Activated CD8-positive, alpha-beta T cell treated with anti-CD3 and anti-CD28 coated beads for 36 hours (primary cell): ENCODE measurements around the gene GSPT2. TPM values are rescaled to one million over a fixed set of nuclear protein-coding genes. Genes with fewer than 3 reads are reported as not detected.

Experiments used
- ATAC-seq: fragments of 200-7000 bp; cut with Tn5 transposase; one replicate; pipeline ENCODE4 v1.10.0; 2021; ENCODE audit warnings: mild to moderate bottlenecking, moderate library complexity
- CTCF ChIA-PET: fragments of 350-600 bp; sonication (Branson Sonifier 250); formaldehyde crosslinking; loops from one replicate; lab custom pipeline; 2021; ENCODE audit warnings: antibody characterized with exemption; lab: Charles Lee
- POLR2A ChIA-PET: fragments of 350-600 bp; sonication (Branson Sonifier 250); formaldehyde crosslinking; loops from one replicate; lab custom pipeline; 2021; ENCODE audit warnings: antibody characterized with exemption; lab: Charles Lee
- DNase-seq: peaks from one replicate; pipeline ENCODE4 v3.0.0-alpha.2; 2020
- H3K27ac Mint-ChIP-seq: one replicate; pipeline ENCODE4 v1.8.0; 2021; ENCODE audit warnings: mild to moderate bottlenecking, mixed read lengths
- H3K27me3 Mint-ChIP-seq: one replicate; pipeline ENCODE4 v1.8.0; 2021; ENCODE audit warnings: mixed read lengths
- H3K36me3 Mint-ChIP-seq: one replicate; pipeline ENCODE4 v1.8.0; 2021; ENCODE audit warnings: low read depth, mixed read lengths
- H3K4me1 Mint-ChIP-seq: one replicate; pipeline ENCODE4 v1.8.0; 2021; ENCODE audit warnings: low read depth, mixed read lengths
- H3K4me3 Mint-ChIP-seq: one replicate; pipeline ENCODE4 v1.8.0; 2021; ENCODE audit warnings: mild to moderate bottlenecking, moderate library complexity, mixed read lengths
- H3K9me3 Mint-ChIP-seq: one replicate; pipeline ENCODE4 v1.8.0; 2021; ENCODE audit warnings: mixed read lengths
- intact Hi-C: fragments of 100-400 bp; cut with micrococcal nuclease; formaldehyde crosslinking; loops from one replicate; pipeline ENCODE4 v1.10.0; 2022
- total RNA-seq, 2 experiments: library from RNA; stranded (reverse); gene quantifications; one replicate each; pipeline ENCODE4 v1.2.3, GENCODE V29; 2021
- TF ChIP-seq, protein P1 (sequence below): fragments of 200-600 bp; IDR thresholded peaks from one replicate; pipeline ENCODE4 v1.8.0; 2022; ENCODE audit warnings: antibody characterized with exemption, mild to moderate bottlenecking

The GSPT2 gene
- total RNA-seq, 2 experiments from 2014 or later, result 9.7 to 10.0 TPM

GRCh38 chrX:51760657-51761056 is 17.4 kb downstream of the GSPT2 start:
- Mint-ChIP-seq H3K27ac (no peak overlapping the region), H3K36me3 (no peaks in the 10 kb centered on the region), H3K9me3 (no peaks in the 10 kb centered on the region), H3K4me1 (no peaks in the 10 kb centered on the region), H3K4me3 (no peak overlapping the region), H3K27me3 (no peaks in the 10 kb centered on the region)
- POLR2A ChIA-PET, result no interaction called here
- TF ChIP-seq, protein P1, sequence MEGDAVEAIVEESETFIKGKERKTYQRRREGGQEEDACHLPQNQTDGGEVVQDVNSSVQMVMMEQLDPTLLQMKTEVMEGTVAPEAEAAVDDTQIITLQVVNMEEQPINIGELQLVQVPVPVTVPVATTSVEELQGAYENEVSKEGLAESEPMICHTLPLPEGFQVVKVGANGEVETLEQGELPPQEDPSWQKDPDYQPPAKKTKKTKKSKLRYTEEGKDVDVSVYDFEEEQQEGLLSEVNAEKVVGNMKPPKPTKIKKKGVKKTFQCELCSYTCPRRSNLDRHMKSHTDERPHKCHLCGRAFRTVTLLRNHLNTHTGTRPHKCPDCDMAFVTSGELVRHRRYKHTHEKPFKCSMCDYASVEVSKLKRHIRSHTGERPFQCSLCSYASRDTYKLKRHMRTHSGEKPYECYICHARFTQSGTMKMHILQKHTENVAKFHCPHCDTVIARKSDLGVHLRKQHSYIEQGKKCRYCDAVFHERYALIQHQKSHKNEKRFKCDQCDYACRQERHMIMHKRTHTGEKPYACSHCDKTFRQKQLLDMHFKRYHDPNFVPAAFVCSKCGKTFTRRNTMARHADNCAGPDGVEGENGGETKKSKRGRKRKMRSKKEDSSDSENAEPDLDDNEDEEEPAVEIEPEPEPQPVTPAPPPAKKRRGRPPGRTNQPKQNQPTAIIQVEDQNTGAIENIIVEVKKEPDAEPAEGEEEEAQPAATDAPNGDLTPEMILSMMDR, result no peak
- DNase-seq (no peak), ATAC-seq (no peak)
- intact Hi-C loops, result no loop called here
- CTCF ChIA-PET, result no interaction called here

- Mint-ChIP-seq H3K27ac (no peak overlapping the region), H3K27me3 (no peaks in the 10 kb centered on the region), H3K4me1 (no peaks in the 10 kb centered on the region), H3K36me3 (no peaks in the 10 kb centered on the region), H3K9me3 (no peaks in the 10 kb centered on the region), H3K4me3 (no peak overlapping the region)
- intact Hi-C loops, result no loop called here
- POLR2A ChIA-PET, result no interaction called here
- no peak for DNase-seq
- TF ChIP-seq, protein P1, result no peak
- ATAC-seq, result no peak
- CTCF ChIA-PET, result no interaction called here
Measured at GRCh38 chrX:51766546-51766945, 23.3 kb downstream of the GSPT2 start.

DNA sequence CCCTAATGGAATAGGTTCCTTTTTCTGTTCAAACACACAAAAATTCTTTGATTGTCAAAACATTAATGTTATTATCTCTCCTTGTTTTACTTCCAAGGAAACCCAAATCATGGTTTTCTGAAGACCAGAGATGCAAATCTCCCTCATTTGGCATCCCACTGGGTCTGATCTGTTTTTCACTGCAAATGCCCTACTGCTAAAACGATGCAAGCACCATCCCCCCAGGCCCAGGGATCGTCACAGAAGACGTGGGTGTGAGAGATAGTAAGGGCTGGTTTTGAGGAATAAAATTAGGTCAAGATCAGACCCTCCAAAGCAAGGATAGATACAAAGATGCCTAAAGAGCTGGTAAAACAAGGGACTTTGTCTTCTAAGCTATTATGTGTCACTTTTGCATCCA is 33.6 kb downstream of the GSPT2 start:
- Mint-ChIP-seq H3K36me3 (no peaks in the 10 kb centered on the region), H3K27me3 (no peaks in the 10 kb centered on the region), H3K27ac (no peak overlapping the region), H3K4me1 (no peaks in the 10 kb centered on the region), H3K9me3 (no peaks in the 10 kb centered on the region), H3K4me3 (no peak overlapping the region)
- CTCF ChIA-PET, result no interaction called here
- no peak for ATAC-seq
- DNase-seq, result no peak
- POLR2A ChIA-PET, result no interaction called here
- intact Hi-C loops, result no loop called here
- TF ChIP-seq, protein P1, result no peak

- intact Hi-C loops, result no loop called here
- DNase-seq (no peak), ATAC-seq (no peak)
- CTCF ChIA-PET, result no interaction called here
- POLR2A ChIA-PET, result interaction anchor here (0.6 kb wide), 1 partner anchor 442 kb away, joined by 3 read pairs; no protein-coding TSS in a partner anchor
- no peaks in the 10 kb centered on the region for H3K4me1 Mint-ChIP-seq
- no peaks in the 10 kb centered on the region for H3K36me3 Mint-ChIP-seq
- H3K27ac Mint-ChIP-seq, result no peak overlapping the region
- H3K9me3 Mint-ChIP-seq, result no peaks in the 10 kb centered on the region
- H3K27me3 Mint-ChIP-seq, result no peaks in the 10 kb centered on the region
- no peak overlapping the region for H3K4me3 Mint-ChIP-seq
- TF ChIP-seq, protein P1, result no peak
Measured at GRCh38 chrX:51779306-51779705, 36.1 kb downstream of the GSPT2 start.

GRCh38 chrX:51795136-51795535 is 51.9 kb downstream of the GSPT2 start:
- ATAC-seq, result no peak

More at GRCh38 chrX:51795136-51795535, 51.9 kb downstream of the GSPT2 start:
- ChIA-PET POLR2A (no interaction called here), CTCF (no interaction called here)
- DNase-seq, result no peak
- intact Hi-C loops, result no loop called here
- H3K36me3 Mint-ChIP-seq, result no peaks in the 10 kb centered on the region
- H3K4me1 Mint-ChIP-seq, result no peaks in the 10 kb centered on the region
- H3K27ac Mint-ChIP-seq, result no peak overlapping the region
- no peak overlapping the region for H3K4me3 Mint-ChIP-seq
- H3K9me3 Mint-ChIP-seq, result no peaks in the 10 kb centered on the region
- TF ChIP-seq, protein P1, result no peak
- no peaks in the 10 kb centered on the region for H3K27me3 Mint-ChIP-seq

Other genes starting within 250 kb of the GSPT2 start
- gene NUDT11, start 246.8 kb upstream of the GSPT2 start, total RNA-seq, result 1 to 10 TPM; 1.8 to 2.5 TPM
- under 1 TPM; 0.25 to 0.27 TPM for gene CENPVL3, start 124.5 kb upstream of the GSPT2 start, total RNA-seq
- gene CENPVL2, start 60.6 kb upstream of the GSPT2 start, total RNA-seq, result not detected
- not detected for gene CENPVL1, start 32.9 kb upstream of the GSPT2 start, total RNA-seq
- gene MAGED1, start 150.2 kb downstream of the GSPT2 start, total RNA-seq, result 10 to 100 TPM; 60.1 to 63.0 TPM